ENCODE results near the gene MIA3. TPM values are rescaled to one million over a fixed set of nuclear protein-coding genes. Genes with fewer than 3 reads are reported as not detected.
A peak's percentile ranks its signal among the peaks of the same experiment; 100 is the strongest.

MIA3 gene, protein sequence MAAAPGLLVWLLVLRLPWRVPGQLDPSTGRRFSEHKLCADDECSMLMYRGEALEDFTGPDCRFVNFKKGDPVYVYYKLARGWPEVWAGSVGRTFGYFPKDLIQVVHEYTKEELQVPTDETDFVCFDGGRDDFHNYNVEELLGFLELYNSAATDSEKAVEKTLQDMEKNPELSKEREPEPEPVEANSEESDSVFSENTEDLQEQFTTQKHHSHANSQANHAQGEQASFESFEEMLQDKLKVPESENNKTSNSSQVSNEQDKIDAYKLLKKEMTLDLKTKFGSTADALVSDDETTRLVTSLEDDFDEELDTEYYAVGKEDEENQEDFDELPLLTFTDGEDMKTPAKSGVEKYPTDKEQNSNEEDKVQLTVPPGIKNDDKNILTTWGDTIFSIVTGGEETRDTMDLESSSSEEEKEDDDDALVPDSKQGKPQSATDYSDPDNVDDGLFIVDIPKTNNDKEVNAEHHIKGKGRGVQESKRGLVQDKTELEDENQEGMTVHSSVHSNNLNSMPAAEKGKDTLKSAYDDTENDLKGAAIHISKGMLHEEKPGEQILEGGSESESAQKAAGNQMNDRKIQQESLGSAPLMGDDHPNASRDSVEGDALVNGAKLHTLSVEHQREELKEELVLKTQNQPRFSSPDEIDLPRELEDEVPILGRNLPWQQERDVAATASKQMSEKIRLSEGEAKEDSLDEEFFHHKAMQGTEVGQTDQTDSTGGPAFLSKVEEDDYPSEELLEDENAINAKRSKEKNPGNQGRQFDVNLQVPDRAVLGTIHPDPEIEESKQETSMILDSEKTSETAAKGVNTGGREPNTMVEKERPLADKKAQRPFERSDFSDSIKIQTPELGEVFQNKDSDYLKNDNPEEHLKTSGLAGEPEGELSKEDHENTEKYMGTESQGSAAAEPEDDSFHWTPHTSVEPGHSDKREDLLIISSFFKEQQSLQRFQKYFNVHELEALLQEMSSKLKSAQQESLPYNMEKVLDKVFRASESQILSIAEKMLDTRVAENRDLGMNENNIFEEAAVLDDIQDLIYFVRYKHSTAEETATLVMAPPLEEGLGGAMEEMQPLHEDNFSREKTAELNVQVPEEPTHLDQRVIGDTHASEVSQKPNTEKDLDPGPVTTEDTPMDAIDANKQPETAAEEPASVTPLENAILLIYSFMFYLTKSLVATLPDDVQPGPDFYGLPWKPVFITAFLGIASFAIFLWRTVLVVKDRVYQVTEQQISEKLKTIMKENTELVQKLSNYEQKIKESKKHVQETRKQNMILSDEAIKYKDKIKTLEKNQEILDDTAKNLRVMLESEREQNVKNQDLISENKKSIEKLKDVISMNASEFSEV (N-terminal part only)
- total RNA-seq, result 10 to 100 TPM; 30.4 to 91.5 (median 61.0) TPM

DNA sequence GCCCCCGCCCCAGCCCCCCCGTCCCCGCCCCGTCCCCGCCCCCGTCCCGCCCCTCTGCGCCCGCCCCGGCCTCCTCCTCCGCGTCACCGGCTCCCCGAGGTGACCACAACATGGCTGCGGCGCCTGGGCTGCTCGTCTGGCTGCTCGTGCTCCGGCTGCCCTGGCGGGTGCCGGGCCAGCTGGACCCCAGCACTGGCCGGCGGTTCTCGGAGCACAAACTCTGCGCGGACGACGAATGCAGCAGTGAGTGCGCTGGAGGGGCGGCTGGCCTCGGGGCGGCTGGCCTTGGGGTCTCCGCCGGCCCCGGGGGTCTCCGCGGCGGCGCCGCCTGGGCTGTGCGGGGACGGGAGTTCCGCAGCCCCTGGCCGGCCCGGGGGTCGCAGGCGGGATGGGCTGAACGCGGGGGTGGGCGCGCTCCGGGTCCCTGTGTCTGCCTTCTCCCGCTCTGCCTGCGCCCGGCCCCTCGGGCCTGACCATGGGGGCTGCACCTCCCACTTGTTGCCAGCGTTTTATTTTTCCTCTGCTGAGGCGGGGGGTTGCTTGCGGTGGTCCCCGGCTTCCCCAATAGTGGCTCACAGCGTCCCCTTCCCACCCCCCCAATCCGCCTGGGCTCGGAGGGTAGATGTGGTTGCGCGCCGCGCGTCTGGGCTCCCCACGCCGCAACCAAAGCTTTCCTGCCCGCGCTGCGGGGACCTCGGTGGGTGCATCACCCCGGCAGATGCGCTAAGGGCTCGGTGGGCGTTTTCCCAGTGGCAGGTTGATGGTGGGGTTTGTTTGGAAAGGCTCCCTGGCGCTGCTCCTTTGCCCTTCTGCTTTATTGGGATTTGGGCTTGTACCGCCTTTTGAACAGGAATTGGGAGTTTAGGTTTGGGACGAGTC lies at the start of gene MIA3:
Gene MIA3, plus strand, starts transcription at position 97 of the 879 bp plus-strand sequence. Its CDS starts 14 bp downstream, at position 111.
- Histone ChIP-seq H3K4me3 (peak within 1 kb of the TSS; percentile 75 to 100 (median 99)), H3K4me1 (peaks cover 0 to 29% (median 4%) of the 10 kb centered on the region in 4 donors), H3K27ac (peak within 1 kb of the TSS; percentile 84 to 93 (median 89)), H3K36me3 (peaks cover 0 to 16% (median 0%) of the 10 kb centered on the region in 3 donors), H3K9me3 (no peaks in the 10 kb centered on the region), H3K27me3 (peaks cover 0 to 4% of the 10 kb centered on the region in 2 donors)
- TF ChIP-seq, protein P1, sequence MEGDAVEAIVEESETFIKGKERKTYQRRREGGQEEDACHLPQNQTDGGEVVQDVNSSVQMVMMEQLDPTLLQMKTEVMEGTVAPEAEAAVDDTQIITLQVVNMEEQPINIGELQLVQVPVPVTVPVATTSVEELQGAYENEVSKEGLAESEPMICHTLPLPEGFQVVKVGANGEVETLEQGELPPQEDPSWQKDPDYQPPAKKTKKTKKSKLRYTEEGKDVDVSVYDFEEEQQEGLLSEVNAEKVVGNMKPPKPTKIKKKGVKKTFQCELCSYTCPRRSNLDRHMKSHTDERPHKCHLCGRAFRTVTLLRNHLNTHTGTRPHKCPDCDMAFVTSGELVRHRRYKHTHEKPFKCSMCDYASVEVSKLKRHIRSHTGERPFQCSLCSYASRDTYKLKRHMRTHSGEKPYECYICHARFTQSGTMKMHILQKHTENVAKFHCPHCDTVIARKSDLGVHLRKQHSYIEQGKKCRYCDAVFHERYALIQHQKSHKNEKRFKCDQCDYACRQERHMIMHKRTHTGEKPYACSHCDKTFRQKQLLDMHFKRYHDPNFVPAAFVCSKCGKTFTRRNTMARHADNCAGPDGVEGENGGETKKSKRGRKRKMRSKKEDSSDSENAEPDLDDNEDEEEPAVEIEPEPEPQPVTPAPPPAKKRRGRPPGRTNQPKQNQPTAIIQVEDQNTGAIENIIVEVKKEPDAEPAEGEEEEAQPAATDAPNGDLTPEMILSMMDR (IDR thresholded peaks at IDR 0.05), result no peak
- peak in 1 of 2 donors; percentile 47 for TF ChIP-seq EP300 (IDR thresholded peaks at IDR 0.05)
- peak in 1 of 2 donors; percentile 58 for TF ChIP-seq POLR2A (IDR thresholded peaks at IDR 0.05)
- 0% methylated on average over 33 to 43 of the region's 81 CpGs for WGBS, 2 donors
- DNase-seq (ENCODE audit: low spot score in 2 of 2), result peak; percentile 66 to 75

DNA sequence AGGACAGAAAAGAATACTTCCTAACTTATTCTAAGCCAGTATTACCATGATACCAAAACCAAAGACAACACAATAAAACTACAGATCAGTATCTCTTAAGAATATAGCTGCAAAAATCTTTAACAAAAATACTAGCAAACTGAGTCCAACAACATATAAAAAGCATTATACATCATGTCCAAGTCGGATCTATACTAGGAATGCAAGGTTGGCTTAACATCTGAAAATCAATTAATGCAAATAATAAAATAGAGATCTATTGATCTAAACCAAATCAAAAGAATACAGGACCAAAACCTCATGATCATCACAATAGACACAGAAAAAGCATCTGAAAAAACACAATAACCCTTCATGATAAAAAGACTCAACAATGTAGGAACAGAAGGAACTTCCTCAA lies 47.1 kb upstream of the MIA3 start:
- Histone ChIP-seq H3K27ac (no peak overlapping the region), H3K4me1 (no peaks in the 10 kb centered on the region), H3K36me3 (peaks cover 0 to 83% (median 0%) of the 10 kb centered on the region in 3 donors), H3K27me3 (no peaks in the 10 kb centered on the region), H3K4me3 (no peak overlapping the region), H3K9me3 (peaks cover 0 to 6% (median 0%) of the 10 kb centered on the region in 4 donors)
- 98% methylated on average over 1 of the region's 1 CpG for WGBS, 2 donors
- no peak for DNase-seq (ENCODE audit: low spot score in 2 of 2)
- TF ChIP-seq, protein P1 (IDR thresholded peaks at IDR 0.05), result no peak
- no peak for TF ChIP-seq EP300 (IDR thresholded peaks at IDR 0.05)
- no peak for TF ChIP-seq POLR2A (IDR thresholded peaks at IDR 0.05)

DNA sequence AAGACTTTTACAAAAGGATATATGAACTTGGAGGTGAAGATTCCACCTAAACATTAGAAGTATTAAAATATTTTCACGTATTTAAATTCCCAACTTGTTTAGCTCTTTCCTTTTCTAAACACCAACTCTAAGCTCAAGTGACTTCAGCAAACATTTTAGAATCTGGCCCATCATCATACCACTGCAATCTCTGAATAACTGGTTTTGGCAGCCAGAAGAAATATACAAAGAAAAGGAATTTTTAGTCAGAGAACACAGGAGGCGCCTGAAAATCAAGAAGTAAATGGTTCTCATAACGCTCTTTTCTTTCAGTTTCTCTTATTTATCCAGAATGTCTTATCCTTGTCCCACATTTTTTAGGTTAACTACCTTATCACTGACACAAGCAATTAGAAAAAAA lies 38.6 kb upstream of the MIA3 start:
- whole genome bisulfite sequencing, 2 donors, result 95 to 97% methylated on average over 3 of the region's 3 CpGs

More for the DNA sequence above, 38.6 kb upstream of the MIA3 start:
- TF ChIP-seq POLR2A (IDR thresholded peaks at IDR 0.05) (no peak), EP300 (IDR thresholded peaks at IDR 0.05) (no peak)
- TF ChIP-seq, protein P1 (IDR thresholded peaks at IDR 0.05), result no peak
- DNase-seq (ENCODE audit: low spot score in 2 of 2), result no peak
- peaks cover 0 to 49% (median 0%) of the 10 kb centered on the region in 3 donors for H3K36me3 ChIP-seq
- H3K27ac ChIP-seq, result no peak overlapping the region
- no peak overlapping the region for H3K4me3 ChIP-seq
- H3K4me1 ChIP-seq, result peaks cover 0 to 8% (median 0%) of the 10 kb centered on the region in 4 donors
- no peaks in the 10 kb centered on the region for H3K9me3 ChIP-seq
- no peaks in the 10 kb centered on the region for H3K27me3 ChIP-seq
